Stimulated activated naive CD4-positive, alpha-beta T cell treated with Interleukin-2 at 50 U/mL for 16 hours (primary cell): Measurements from ENCODE around the gene GALNT17.

Experiments
- DNase-seq: peaks from one replicate; lab custom pipeline; 2025; lab: John Stamatoyannopoulos, UW

The GALNT17 gene

DNA sequence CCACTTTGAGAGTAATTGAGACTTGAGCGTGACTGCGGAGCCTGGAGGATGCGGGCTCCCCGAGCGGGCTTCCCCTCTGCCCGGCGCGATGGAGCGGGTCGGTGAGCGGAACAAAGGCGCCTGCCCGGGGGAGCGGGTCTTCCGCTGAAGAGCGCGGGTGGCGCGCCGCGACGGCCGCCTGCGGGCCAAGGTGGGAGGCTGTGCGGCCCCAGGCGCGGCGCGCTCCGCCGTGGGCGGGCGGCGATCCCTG, at the start of gene GALNT17:
TSS of gene GALNT17 (plus strand) at position 18 of the 250 bp plus-strand sequence.
- DNase-seq, result no peak

DNA sequence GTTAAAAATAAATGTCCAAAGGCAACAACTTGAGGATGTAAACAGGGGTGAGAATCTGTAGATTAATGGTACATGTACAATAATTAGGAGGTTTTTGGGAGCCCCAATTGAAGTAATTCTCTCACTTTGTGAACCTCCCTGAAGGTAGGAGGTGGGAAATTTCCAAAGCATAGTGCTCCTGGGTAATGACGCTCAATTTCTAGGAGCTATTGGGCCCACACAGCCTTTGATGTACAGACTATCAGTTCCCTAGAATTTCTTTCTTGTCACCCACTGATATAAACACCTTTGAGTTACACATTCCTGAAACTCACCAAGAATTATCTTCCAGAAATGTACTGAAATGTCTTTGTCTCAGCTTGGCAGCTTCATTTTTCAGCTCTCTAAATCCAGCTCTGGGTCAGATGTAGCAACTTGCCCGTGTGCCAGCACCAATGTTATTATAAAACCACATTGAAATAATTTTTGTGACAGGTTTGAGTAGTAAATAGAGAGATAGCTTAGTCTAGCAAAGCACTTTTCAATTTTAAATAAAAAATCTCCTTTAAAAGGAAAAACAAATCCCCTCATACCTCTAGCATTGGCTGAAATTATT, 36.6 kb upstream of the GALNT17 start:
- DNase-seq, result no peak

DNA sequence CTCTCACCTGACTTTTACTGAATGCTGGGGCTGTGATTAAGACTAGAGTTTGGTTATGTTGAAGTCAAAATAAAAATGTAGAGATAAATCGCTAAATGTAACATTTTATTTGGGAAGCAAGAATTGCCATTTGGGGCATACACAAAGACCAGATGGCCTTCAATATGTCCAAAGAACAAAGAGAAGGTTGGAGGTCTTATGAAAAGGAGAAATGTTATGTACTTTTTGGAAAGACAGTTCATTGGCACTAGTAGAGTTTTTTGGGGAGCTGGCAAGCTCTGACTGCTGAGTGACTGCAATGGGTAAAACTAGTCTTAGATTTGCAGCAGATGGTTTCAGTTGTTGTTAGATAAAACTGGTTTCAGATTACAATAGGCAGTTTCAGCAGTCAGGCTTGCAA, 35.6 kb upstream of the GALNT17 start:
- no peak for DNase-seq

- DNase-seq, result no peak
Measured at GRCh38 chr7:71106226-71106625, 25.7 kb upstream of the GALNT17 start.

GRCh38 chr7:71112436-71112835, 19.5 kb upstream of the GALNT17 start:
- DNase-seq, result no peak

GRCh38 chr7:71120096-71120495, 11.8 kb upstream of the GALNT17 start:
- DNase-seq, result no peak

DNA sequence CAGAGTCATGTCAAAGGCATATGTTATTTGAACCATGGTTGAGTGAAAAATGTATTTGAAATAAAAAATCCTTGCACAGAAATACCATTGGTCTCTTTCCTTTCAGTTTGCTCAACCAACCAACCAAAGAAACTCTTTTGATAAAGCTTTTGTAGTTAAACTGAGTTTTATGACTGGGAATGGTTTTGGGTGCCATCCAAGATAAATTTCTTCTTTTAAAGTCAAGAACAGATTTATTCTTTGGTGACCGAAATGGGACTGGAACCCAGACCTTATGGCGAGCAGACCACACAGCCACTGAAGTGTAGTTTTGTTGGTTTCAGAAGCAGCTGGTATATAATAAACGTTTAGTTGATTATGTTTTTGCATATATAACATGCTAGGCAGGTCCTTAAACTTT, 2.8 kb upstream of the GALNT17 start:
- no peak for DNase-seq

DNA sequence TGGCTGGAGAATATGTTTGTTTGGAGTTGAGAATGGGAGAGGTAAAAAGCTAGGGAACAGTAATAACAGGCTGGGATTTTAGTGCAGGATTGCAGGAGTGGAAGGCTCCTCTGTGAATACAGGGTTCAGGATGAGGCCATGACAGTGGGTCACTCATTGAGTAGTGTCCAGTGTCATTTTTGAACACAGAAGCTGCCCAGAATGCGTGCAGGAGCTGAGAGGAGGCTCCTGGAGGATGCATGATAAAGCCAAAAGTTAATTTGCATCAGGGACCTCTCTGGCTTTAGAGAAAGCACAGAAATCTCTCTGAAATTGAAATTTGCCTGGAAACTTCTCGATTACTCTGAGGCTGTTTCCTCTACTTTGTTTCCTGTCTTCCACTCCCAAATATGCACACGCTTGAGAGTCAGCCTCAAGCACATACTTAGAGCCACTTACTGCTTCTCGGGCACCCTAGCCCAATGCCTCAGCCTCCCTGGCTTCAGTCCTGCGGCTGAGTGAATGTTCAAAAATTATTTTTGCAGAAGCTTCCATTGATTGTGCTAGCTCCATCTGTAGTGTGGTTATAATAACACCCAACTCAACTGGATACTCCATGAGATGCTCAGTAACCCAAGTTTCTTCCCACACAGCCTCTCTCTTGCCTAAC, 1.8 kb upstream of the GALNT17 start:
- DNase-seq, result no peak

GRCh38 chr7:71131256-71132126, 453 bp upstream of the GALNT17 start:
- no peak for DNase-seq

- DNase-seq, result no peak
Measured at GRCh38 chr7:71132377-71133231, 660 bp downstream of the GALNT17 start.

DNA sequence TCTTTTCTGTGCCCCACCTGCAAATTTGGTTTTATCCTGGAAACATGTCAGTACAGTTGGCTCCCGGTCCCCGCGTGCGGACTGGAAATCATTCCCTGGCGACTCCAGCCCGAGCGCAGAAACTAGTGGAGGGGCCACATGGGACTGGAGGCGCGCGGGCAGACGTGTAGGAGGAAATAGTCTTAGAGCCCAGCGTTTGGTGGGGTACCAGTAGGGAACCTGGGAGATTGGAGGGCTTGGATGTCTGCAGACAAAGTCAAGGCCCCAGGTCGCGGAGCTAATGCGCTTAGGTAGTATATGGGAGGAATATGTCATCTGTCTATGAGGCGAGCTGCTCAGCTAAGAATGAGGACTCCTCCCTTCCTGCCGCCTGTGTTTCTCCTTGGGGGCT, 1.3 kb downstream of the GALNT17 start:
- DNase-seq, result no peak

GRCh38 chr7:71133856-71134255, 1.9 kb downstream of the GALNT17 start:
- DNase-seq, result no peak

- no peak for DNase-seq
Measured at GRCh38 chr7:71135116-71135515, 3.2 kb downstream of the GALNT17 start.

DNA sequence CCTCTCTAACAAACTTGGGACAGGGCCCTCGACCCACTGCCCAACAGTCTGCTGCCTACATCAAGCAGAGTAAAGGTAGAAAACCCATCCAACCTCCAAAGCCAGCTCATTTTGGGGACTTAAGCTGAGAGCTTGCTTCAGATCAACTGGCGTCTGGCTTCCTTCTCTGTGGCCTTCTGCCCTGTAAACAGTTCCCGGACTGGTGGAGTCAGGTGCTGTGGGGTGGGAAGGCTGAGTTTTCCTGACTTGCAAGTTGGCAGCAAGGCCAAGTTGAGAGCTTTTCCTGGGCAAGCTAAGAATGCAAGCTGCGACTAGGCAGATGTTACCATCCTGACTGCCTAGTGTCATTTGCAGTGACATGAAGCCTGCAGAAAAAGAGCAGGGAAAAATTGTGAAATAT, 3.7 kb downstream of the GALNT17 start:
- DNase-seq, result no peak

DNA sequence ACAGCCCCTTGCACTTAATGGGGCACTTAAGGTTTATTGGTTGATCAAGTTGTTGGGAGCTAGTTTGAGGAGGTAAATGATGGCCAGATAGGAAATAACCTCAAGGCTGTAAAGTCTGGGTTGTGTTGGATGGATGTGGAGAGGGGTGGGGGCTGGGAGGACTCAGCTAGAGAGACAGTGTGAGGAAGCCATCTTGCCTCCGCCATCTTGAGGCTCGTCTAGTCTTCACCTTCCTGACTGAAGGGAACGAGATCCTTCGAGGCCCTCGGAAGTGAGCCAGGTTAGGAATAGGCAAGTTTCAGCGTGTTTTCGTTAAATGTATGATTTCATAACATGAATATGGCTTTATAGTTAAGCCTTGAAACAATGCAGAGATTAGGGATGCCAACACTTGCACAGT, 5.5 kb downstream of the GALNT17 start:
- no peak for DNase-seq

DNA sequence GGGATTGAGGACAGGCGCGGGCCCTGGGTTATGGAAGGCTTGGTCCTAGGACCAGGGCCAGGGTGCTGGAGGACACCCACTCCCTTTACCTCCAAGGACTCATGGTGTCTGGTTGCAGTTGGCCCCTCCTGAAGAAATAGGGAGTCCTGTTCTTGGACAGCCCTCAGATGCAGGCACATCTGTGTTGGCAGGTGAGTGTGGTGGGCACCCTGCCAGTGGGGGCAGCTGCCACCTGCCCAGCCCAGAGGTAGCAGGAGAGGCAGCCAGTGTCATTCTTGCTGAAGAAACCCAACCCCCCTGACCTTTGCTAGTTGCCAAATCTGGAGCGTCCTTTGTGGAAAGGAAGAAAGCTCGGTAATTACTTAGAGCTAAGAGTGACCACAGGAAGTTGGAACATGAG, 8.3 kb downstream of the GALNT17 start:
- DNase-seq, result no peak

DNA sequence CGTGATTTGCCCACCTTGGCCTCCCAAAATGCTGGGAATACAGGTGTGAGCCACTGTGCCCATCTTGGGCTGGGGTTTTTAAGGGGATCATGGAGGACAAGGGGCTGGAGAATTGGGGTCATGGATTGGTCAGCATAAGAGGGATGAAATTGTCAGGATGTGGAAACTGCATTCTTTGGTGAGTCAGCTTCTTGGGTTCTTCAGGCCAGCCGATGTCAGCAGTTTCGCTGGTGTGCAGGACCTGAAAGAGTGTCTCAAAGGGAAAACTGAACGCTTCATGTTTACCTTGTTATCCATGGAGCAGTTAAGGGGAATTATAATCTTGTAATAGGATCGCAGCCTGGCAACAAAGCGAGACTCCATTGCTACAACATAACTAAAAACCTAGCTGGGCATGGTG, 13.0 kb downstream of the GALNT17 start:
- no peak for DNase-seq

- no peak for DNase-seq
Measured at GRCh38 chr7:71145906-71146901, 14.3 kb downstream of the GALNT17 start.

DNA sequence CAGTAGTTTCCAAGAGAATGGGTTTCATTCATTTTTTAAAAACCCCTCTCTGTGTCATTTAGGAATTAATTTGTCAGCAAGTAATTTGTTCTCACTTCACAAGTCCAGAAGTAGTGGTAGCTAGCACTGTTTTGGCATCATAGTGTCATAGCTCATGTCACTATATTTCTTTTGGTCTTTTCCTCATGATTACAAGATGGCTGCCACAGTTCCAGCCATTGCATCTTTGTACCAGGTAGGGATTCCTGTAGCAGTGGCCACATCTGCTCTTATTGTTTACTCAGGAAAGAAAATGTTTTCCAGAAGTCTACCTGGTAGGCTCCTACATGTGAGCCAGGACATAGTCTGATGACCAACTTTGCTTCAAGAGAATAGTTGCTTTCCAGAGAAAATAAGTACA, 16.2 kb downstream of the GALNT17 start:
- no peak for DNase-seq

DNA sequence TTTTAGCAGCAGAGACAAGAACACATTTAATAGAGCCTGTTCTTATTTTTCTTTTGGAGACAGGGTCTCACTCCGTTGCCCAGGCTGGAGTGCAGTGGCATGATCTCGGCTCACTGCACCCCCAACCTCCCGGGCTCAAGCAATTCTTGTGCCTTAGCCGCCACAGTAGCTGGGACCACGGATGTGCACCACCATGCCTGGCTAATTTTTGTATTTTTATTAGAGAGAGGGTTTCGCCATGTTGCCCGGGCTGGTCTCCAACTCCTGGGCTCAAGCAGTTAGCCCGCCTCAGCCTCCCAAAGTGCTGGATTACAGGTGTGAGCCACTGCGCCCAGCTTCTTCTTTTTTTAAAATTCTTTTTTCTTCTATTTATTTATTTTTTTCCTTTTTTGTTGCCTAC, 23.3 kb downstream of the GALNT17 start:
- no peak for DNase-seq

DNA sequence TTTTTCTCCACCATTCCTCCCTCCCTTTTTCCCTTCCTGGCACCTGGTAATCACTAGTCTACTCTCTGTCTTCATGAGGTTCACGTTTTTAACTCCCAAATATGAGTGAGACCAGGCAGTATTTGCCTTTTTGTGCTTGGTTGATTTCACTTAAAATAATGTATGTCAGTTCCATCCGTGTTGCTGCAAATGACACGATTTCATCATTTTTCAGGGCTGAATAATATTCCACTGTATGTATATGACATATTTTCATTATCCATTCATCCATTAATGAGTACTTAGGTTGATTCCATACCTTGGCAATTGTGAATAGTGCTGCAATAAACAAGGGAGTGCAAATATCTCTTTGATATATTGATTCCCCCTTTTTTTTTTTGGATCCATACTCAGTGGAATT, 25.8 kb downstream of the GALNT17 start:
- DNase-seq, result no peak
